MM.1S (cell line): ENCODE results near the gene HDAC3.

ENCODE experiments used
- DNase-seq: peaks from one replicate; pipeline ENCODE4 v3.0.0-alpha.2; 2015
- H2AFZ ChIP-seq: fragments of 300-600 bp; sonication (generic); 2 replicates; pipeline ENCODE4 v1.6.0; 2016; ENCODE audit warnings: antibody characterized with exemption, low read length
- H3F3A ChIP-seq: fragments of 300-600 bp; sonication (generic); 2 replicates; pipeline ENCODE4 v1.6.1; 2016; ENCODE audit warnings: mild to moderate bottlenecking, antibody characterized with exemption, low read length, moderate library complexity, mixed read lengths; ENCODE audit not compliant: insufficient read depth
- H3K27ac ChIP-seq: fragments of 300-600 bp; sonication (generic); 2 replicates; pipeline ENCODE4 v1.5.1; 2016; ENCODE audit warnings: mild to moderate bottlenecking, low read length
- H3K27me3 ChIP-seq: fragments of 300-600 bp; sonication (generic); replicated peaks from 2 replicates; pipeline ENCODE4 v1.6.0; 2016; ENCODE audit warnings: low read length; ENCODE audit not compliant: insufficient read depth
- H3K36me3 ChIP-seq: fragments of 300-600 bp; sonication (generic); replicated peaks from 2 replicates; pipeline ENCODE4 v1.6.1; 2016; ENCODE audit warnings: mild to moderate bottlenecking, low read length, mixed read lengths; ENCODE audit not compliant: insufficient read depth
- H3K4me1 ChIP-seq: fragments of 300-600 bp; sonication (generic); 2 replicates; pipeline ENCODE4 v1.6.1; 2016; ENCODE audit warnings: low read length, mixed read lengths
- H3K4me2 ChIP-seq: fragments of 300-600 bp; sonication (generic); 2 replicates; pipeline ENCODE4 v1.6.0; 2016; ENCODE audit warnings: low read depth, low read length
- H3K4me3 ChIP-seq: fragments of 300-600 bp; sonication (generic); 2 replicates; pipeline ENCODE4 v1.5.1; 2016; ENCODE audit warnings: low read length, mixed read lengths
- H3K79me2 ChIP-seq: fragments of 300-600 bp; sonication (generic); 2 replicates; pipeline ENCODE4 v1.6.1; 2016; ENCODE audit warnings: mixed run types, low read length, mixed read lengths
- H3K9ac ChIP-seq: fragments of 300-600 bp; sonication (generic); 2 replicates; pipeline ENCODE4 v1.6.1; 2016; ENCODE audit warnings: low read length, mixed read lengths
- H3K9me2 ChIP-seq: fragments of 300-600 bp; sonication (generic); replicated peaks from 2 replicates; pipeline ENCODE4 v1.6.1; 2016; ENCODE audit warnings: mild to moderate bottlenecking, low read length, mixed read lengths; ENCODE audit not compliant: insufficient read depth
- H3K9me3 ChIP-seq: fragments of 300-600 bp; sonication (generic); replicated peaks from 2 replicates; pipeline ENCODE4 v1.6.1; 2016; ENCODE audit warnings: mild to moderate bottlenecking, low read length, mixed read lengths; ENCODE audit not compliant: insufficient read depth
- H4K20me1 ChIP-seq: fragments of 300-600 bp; sonication (generic); 2 replicates; pipeline ENCODE4 v1.6.1; 2016; ENCODE audit warnings: mild to moderate bottlenecking, low read length, moderate library complexity, mixed read lengths; ENCODE audit not compliant: insufficient read depth
- EZH2 ChIP-seq: fragments of 300-600 bp; sonication (generic); optimal IDR thresholded peaks from 2 replicates; pipeline ENCODE3; 2017; ENCODE audit warnings: low read depth, mild to moderate bottlenecking, antibody characterized with exemption, low read length, mixed read lengths
- EZH2phosphoT487 ChIP-seq: fragments of 300-600 bp; sonication (generic); IDR thresholded peaks from 2 replicates; pipeline ENCODE4 v1.6.1; 2018; ENCODE audit warnings: antibody characterized with exemption, low read length
- TF ChIP-seq, protein P1 (sequence below): fragments of 300-600 bp; sonication (generic); IDR thresholded peaks from 2 replicates; pipeline ENCODE4 v1.5.1; 2016; ENCODE audit warnings: antibody characterized with exemption, low read length, mixed read lengths

Gene HDAC3

DNA sequence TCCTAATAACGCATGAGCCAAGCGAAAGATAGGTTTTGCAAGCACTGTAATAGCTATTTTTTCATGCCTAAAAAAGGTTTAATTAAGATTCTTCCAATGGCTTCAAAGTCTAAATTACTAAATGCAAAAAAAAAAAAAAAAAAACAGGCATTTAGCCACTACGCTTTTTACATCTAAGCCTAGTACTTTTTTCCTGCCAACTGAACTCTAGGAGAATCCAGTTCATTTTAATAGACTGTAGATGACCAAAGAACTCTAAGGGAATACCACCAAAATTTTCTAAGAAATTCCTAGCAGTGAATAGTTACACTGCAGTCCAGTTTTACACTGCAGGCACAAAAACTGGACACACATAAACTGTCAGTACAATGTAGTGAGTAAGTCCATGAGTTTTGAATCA is 27.6 kb downstream of the HDAC3 start:
- H3K4me1 ChIP-seq: peaks cover 31% of the 10 kb centered on the region
- peaks cover 22% of the 10 kb centered on the region for H3F3A ChIP-seq
- no peak overlapping the region for H3K9ac ChIP-seq
- H3K79me2 ChIP-seq: peaks cover 92% of the 10 kb centered on the region
- no peak overlapping the region for H2AFZ ChIP-seq
- no peaks in the 10 kb centered on the region for H3K27me3 ChIP-seq
- no peak overlapping the region for H3K4me3 ChIP-seq
- H4K20me1 ChIP-seq: no peaks in the 10 kb centered on the region; the same call in 1 of the 2 replicates
- H3K9me2 ChIP-seq: no peaks in the 10 kb centered on the region
- DNase-seq: no peak
- no peak overlapping the region for H3K4me2 ChIP-seq
- TF ChIP-seq EZH2phosphoT487: no peak
- no peak for TF ChIP-seq EZH2
- TF ChIP-seq, protein P1, sequence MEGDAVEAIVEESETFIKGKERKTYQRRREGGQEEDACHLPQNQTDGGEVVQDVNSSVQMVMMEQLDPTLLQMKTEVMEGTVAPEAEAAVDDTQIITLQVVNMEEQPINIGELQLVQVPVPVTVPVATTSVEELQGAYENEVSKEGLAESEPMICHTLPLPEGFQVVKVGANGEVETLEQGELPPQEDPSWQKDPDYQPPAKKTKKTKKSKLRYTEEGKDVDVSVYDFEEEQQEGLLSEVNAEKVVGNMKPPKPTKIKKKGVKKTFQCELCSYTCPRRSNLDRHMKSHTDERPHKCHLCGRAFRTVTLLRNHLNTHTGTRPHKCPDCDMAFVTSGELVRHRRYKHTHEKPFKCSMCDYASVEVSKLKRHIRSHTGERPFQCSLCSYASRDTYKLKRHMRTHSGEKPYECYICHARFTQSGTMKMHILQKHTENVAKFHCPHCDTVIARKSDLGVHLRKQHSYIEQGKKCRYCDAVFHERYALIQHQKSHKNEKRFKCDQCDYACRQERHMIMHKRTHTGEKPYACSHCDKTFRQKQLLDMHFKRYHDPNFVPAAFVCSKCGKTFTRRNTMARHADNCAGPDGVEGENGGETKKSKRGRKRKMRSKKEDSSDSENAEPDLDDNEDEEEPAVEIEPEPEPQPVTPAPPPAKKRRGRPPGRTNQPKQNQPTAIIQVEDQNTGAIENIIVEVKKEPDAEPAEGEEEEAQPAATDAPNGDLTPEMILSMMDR: no peak
- H3K36me3 ChIP-seq: no peaks in the 10 kb centered on the region
- no peak overlapping the region for H3K27ac ChIP-seq
- no peaks in the 10 kb centered on the region for H3K9me3 ChIP-seq

DNA sequence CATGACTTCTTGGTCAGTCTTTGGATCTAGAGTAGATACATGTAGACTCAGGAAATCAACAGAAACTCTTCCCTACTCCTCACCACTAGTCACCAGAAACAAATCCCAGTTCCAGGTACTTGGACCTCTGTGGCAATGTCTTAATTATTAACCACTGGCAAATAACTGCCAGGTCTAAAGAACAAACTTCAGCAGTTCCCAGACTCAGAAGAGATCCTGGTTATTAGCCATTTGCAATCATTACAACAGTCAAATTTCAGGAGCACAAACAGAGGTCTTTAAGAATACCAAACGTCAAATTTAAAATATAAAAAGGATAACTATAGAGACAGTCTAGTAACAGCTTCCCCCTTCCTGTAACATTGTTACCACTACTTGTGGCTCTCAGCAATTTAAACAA is 28.1 kb downstream of the HDAC3 start:
- Histone ChIP-seq H2AFZ (no peak overlapping the region), H3F3A (peaks cover 22% of the 10 kb centered on the region), H3K9ac (no peak overlapping the region), H3K4me3 (no peak overlapping the region), H3K27ac (no peak overlapping the region), H4K20me1 (no peaks in the 10 kb centered on the region), H3K9me2 (no peaks in the 10 kb centered on the region), H3K27me3 (no peaks in the 10 kb centered on the region), H3K4me1 (peaks cover 36% of the 10 kb centered on the region), H3K36me3 (no peaks in the 10 kb centered on the region), H3K4me2 (no peak overlapping the region), H3K79me2 (peaks cover 92% of the 10 kb centered on the region), H3K9me3 (no peaks in the 10 kb centered on the region)
- no peak for DNase-seq
- TF ChIP-seq EZH2 (no peak), EZH2phosphoT487 (no peak)
- TF ChIP-seq, protein P1: no peak

DNA sequence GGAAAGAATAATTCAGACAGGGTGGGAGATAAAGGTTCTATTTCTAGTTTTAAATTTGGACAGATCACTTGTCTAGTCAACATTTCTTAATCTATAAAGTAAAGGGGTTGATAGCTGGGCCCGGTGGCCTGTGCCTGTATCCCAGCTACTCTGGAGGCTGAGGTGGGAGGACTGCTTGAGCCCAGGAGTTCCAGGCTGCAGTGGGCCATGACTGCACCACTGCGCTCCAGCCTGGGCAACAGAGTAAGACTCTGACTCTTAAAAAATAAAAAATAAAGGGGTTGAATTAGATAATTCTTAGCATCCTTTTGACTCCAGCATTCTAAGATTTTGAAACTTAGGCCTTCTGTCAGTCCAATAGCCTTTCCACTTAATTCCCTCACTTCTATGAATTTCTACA is 28.6 kb downstream of the HDAC3 start:
- DNase-seq: no peak
- Histone ChIP-seq H3K4me2 (no peak overlapping the region), H3F3A (peaks cover 22% of the 10 kb centered on the region), H3K36me3 (no peaks in the 10 kb centered on the region), H3K9me2 (no peaks in the 10 kb centered on the region), H3K9ac (no peak overlapping the region), H3K79me2 (peaks cover 92% of the 10 kb centered on the region), H3K27me3 (no peaks in the 10 kb centered on the region), H3K4me3 (no peak overlapping the region), H3K4me1 (peaks cover 36% of the 10 kb centered on the region), H2AFZ (no peak overlapping the region), H4K20me1 (no peaks in the 10 kb centered on the region), H3K27ac (no peak overlapping the region), H3K9me3 (no peaks in the 10 kb centered on the region)
- TF ChIP-seq EZH2phosphoT487 (no peak), EZH2 (no peak)
- TF ChIP-seq, protein P1: no peak
